CD4-positive, CD25-positive, alpha-beta regulatory T cell (primary cell): Measurements from ENCODE around the gene CYP4F22. TPM values are rescaled to one million over a fixed set of nuclear protein-coding genes. Genes with fewer than 3 reads are reported as not detected.
"Not testable (repeated sequence)": the region's sequence is repeated elsewhere in the genome, so short reads cannot be mapped to it uniquely, and the experiment has no call there.

Source experiments
- ATAC-seq, 2 donors: fragments of 150-1000 bp; cut with Tn5 transposase; one replicate each; pipeline ENCODE4 v1.10.0; 2021; ENCODE audit warnings: low read depth in 2 of 2, moderate number of reproducible peaks in 2 of 2, moderate library complexity in 1 of 2
- DNase-seq, 3 donors: peaks; one replicate each; pipeline versions ENCODE4 v3.0.0 to v3.0.0-alpha.2; 2012 to 2022; ENCODE audit warnings: mixed read lengths in 1 of 3
- H3K27ac ChIP-seq: one replicate; pipeline ENCODE4 v1.7.0; 2013; ENCODE audit warnings: mild to moderate bottlenecking, low read length; ENCODE audit not compliant: insufficient read depth, poor library complexity, severe bottlenecking
- H3K27me3 ChIP-seq: one replicate; pipeline ENCODE4 v1.7.0; 2013; ENCODE audit warnings: low read length; ENCODE audit not compliant: control insufficient read depth, insufficient read depth
- H3K36me3 ChIP-seq: one replicate; pipeline ENCODE4 v1.7.0; 2013; ENCODE audit warnings: mild to moderate bottlenecking, low read length, moderate library complexity; ENCODE audit not compliant: control insufficient read depth, insufficient read depth
- H3K4me1 ChIP-seq: 2 replicates; pipeline ENCODE4 v1.7.0; 2013; ENCODE audit warnings: mild to moderate bottlenecking, low read length; ENCODE audit not compliant: insufficient read depth, control insufficient read depth, poor library complexity, severe bottlenecking
- H3K4me3 ChIP-seq: one replicate; pipeline ENCODE4 v1.7.0; 2013; ENCODE audit warnings: low read depth, mild to moderate bottlenecking, low read length, moderate library complexity
- H3K9me3 ChIP-seq, 2 experiments: 1 replicate in 1 of 2; 2 replicates in 1 of 2; pipeline ENCODE4 v1.7.0; 2013; ENCODE audit warnings: low read length in 2 of 2, mild to moderate bottlenecking in 1 of 2, moderate library complexity in 1 of 2; ENCODE audit not compliant: control insufficient read depth in 2 of 2
- H3K27ac Mint-ChIP-seq, 3 donors: one replicate each; pipeline ENCODE4 v1.8.0; 2020 to 2022; ENCODE audit warnings: mild to moderate bottlenecking in 3 of 3, mixed read lengths in 3 of 3, moderate library complexity in 2 of 3
- H3K27me3 Mint-ChIP-seq: one replicate; pipeline ENCODE4 v1.8.0; 2022; ENCODE audit warnings: mild to moderate bottlenecking, mixed read lengths
- H3K36me3 Mint-ChIP-seq: one replicate; pipeline ENCODE4 v1.8.0; 2020; ENCODE audit warnings: mixed read lengths
- H3K4me1 Mint-ChIP-seq, 4 donors: one replicate each; pipeline ENCODE4 v1.8.0; 2020 to 2022; ENCODE audit warnings: mixed read lengths in 4 of 4, mild to moderate bottlenecking in 1 of 4
- H3K4me3 Mint-ChIP-seq, 4 donors: one replicate each; pipeline ENCODE4 v1.8.0; 2020 to 2022; ENCODE audit warnings: mild to moderate bottlenecking in 4 of 4, mixed read lengths in 4 of 4, moderate library complexity in 3 of 4
- H3K9me3 Mint-ChIP-seq, 7 donors: one replicate each; pipeline ENCODE4 v1.8.0; 2020 to 2022; ENCODE audit warnings: mixed read lengths in 7 of 7, mild to moderate bottlenecking in 3 of 7, moderate library complexity in 2 of 7
- polyA plus RNA-seq, 4 donors: library from polyadenylated mRNA; unstranded; fragments of 300-500 nt; fragmentation: Illumina TruSeq; gene quantifications; one replicate each; pipeline ENCODE4 v1.2.3, GENCODE V29; 2021
- total RNA-seq: library from RNA; stranded (reverse); gene quantifications from one replicate; pipeline ENCODE4 v1.2.3, GENCODE V29; 2022

CYP4F22 gene
- total and polyA plus RNA-seq, 5 donors from 2014 or later = 0.06 to 0.54 (median 0.21) TPM; not detected in 2

DNA sequence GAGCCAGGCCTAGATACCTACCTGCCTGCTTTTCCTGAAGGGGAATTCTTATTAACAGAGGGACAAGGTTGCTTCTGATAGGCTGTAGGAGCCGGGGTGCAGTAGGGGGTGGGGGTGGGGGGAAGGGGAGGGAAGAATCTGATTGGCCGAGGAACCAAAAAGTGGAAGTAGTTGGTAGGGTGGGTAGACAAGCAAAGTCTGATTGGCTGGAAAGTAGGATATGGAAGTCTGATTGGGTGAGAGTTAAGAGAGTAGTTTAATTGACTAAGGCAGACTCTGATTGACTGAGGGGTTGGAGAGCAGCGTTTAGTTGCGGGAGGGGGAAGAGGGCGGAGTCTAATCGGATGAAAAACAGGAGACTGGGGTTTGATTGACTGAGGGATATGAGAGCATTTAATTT is 9.4 kb upstream of the CYP4F22 start:
- Histone ChIP-seq H3K4me3 (no peak overlapping the region), H3K27me3 (peaks cover 2% of the 10 kb centered on the region), H3K4me1 (no peaks in the 10 kb centered on the region), H3K27ac (no peak overlapping the region), H3K9me3 (no peaks in the 10 kb centered on the region), H3K36me3 (no peaks in the 10 kb centered on the region)
- DNase-seq (no peak), ATAC-seq (no peak)
- no peak overlapping the region for H3K4me3 Mint-ChIP-seq
- no peak overlapping the region for H3K27ac Mint-ChIP-seq
- peaks cover 8% of the 10 kb centered on the region for H3K27me3 Mint-ChIP-seq
- no peaks in the 10 kb centered on the region for H3K36me3 Mint-ChIP-seq
- H3K9me3 Mint-ChIP-seq = no peaks in the 10 kb centered on the region
- peaks cover 0 to 22% (median 2%) of the 10 kb centered on the region in 4 donors for H3K4me1 Mint-ChIP-seq

DNA sequence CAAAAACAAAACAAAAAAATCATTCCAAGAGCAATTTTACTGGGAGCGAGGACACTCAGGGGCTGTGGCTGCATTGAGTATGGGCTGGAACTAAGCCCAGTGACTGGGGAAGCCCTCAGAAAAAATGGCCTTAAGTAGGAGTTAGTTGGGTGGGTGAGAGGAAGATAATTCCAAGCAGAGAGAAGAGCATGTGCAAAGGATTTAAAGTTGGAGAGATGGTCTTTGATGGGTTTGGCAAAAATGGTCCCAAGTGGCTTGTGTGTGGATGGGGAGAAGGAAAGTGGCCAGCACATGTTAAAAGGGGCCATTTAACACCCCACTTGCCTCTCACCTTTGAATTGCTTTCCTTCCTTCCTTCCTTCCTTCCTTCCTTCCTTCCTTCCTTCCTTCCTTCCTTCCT is 6.7 kb upstream of the CYP4F22 start:
- no peak overlapping the region for H3K4me3 ChIP-seq
- peaks cover 0 to 3% (median 0%) of the 10 kb centered on the region in 7 donors for H3K9me3 Mint-ChIP-seq
- H3K4me3 Mint-ChIP-seq = peak overlapping the region in 1 of 4 donors; percentile 2
- H3K27me3 ChIP-seq = peaks cover 2% of the 10 kb centered on the region
- no peaks in the 10 kb centered on the region for H3K36me3 Mint-ChIP-seq
- no peaks in the 10 kb centered on the region for H3K36me3 ChIP-seq
- DNase-seq (no peak), ATAC-seq (no peak)
- no peak overlapping the region for H3K27ac Mint-ChIP-seq
- no peaks in the 10 kb centered on the region for H3K9me3 ChIP-seq
- peaks cover 15% of the 10 kb centered on the region for H3K27me3 Mint-ChIP-seq
- peaks cover 0 to 22% (median 2%) of the 10 kb centered on the region in 4 donors for H3K4me1 Mint-ChIP-seq
- H3K4me1 ChIP-seq = no peaks in the 10 kb centered on the region
- H3K27ac ChIP-seq = no peak overlapping the region

DNA sequence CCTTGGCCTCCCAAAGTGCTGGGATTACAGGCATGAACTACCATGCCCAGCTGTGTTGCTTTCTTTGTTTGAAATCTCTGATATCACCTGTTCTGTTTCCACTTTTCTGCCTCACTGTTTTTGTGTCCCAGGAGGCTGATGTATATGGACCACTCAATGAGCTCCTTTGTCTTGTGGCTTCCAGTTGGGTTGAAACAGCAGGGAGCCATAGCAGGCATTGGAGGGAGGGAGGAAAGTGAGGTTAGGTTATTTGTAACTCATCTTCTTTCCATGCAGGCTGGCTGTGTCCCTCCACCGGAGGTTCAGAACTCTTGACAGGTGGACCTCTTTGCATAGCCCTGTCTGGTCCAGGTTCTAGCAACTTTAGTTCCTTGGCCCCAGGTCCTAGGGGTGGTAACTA is 6.1 kb upstream of the CYP4F22 start:
- DNase-seq (no peak), ATAC-seq (no peak)
- Mint-ChIP-seq H3K27ac (no peak overlapping the region), H3K27me3 (peaks cover 21% of the 10 kb centered on the region), H3K4me3 (no peak overlapping the region), H3K36me3 (no peaks in the 10 kb centered on the region), H3K9me3 (peaks cover 0 to 3% (median 0%) of the 10 kb centered on the region in 7 donors), H3K4me1 (peaks cover 0 to 22% (median 2%) of the 10 kb centered on the region in 4 donors)
- H3K4me1 ChIP-seq = no peaks in the 10 kb centered on the region
- peaks cover 2% of the 10 kb centered on the region for H3K27me3 ChIP-seq
- no peaks in the 10 kb centered on the region for H3K9me3 ChIP-seq
- H3K36me3 ChIP-seq = no peaks in the 10 kb centered on the region
- H3K27ac ChIP-seq = no peak overlapping the region
- no peak overlapping the region for H3K4me3 ChIP-seq

DNA sequence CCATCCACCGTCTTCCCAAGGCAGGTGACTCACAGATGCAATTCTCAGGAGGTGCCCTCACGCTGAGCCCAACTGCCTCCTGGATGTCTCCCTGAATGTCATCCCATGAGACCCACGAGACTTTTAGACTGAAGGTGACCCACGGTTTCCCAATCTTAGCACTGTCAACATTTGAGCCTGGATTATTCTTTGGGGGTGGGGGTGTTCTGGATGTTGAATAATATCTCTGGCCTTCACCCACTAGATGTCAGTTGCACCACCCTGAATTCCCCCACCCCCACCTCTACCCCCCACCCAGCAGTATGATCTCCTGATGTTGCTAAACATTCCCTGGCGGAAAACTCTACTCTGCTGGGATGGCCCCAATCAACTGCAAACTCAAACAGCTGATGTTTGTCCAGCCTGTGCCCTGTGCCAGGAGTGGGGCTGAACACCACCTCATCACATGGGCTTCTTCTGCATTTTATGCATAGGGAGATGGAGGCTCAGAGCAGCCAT is 2.2 kb upstream of the CYP4F22 start:
- ATAC-seq = no peak

DNA sequence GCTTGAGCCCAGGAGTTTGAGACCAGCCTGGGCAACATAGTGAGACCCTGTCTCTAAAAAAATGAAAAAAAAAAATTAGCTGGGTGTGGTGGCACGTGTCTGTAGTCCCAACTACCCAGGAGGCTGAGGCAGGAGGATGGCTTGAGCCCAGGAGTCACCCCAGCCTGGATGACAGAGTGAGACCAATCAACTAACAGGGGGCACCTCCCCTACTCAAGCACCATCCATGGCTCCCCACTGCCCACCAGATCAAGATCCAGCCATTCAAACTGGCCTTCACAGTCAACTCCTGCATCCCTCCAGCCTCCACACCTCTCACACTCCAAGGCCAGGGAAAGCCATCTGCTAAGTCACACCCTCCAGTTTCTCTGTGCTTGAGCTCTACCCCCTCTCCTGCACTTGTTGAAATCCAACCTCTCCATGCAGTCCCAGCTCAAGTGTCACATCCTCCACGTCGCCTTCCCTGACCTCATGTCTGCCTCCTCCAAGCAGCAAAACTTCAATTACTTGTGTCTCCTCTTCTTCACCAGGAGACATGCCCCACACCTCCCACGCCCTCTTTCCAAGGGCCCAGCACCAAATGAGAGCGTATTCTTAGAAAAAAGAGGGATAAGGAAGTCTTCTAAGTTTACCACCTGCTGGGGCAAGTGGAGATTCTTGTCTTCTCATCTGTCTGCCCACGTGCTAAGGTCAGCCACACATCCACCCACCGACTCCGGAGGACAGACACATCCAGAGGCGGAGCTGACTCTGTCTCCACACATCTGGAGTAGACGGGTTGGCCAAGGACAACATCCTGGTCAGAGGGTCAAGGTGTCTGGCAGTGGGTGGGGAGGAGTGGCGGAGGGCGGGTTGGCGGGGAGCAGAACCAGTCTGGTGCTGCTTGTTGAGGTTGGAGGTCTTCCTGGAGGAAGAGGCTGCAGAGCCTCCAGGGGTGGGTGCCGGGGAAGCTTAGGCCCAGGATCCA is 974 bp upstream of the CYP4F22 start:
- H3K27ac Mint-ChIP-seq = no peak overlapping the region
- peaks cover 0 to 21% (median 9%) of the 10 kb centered on the region in 4 donors for H3K4me1 Mint-ChIP-seq
- no peak for DNase-seq

More for the DNA sequence above, 2.2 kb upstream of the CYP4F22 start:
- no peak overlapping the region for H3K27ac ChIP-seq
- no peaks in the 10 kb centered on the region for H3K36me3 Mint-ChIP-seq
- H3K4me3 Mint-ChIP-seq = no peak overlapping the region
- H3K4me1 ChIP-seq = peaks cover 13% of the 10 kb centered on the region
- H3K27me3 ChIP-seq = peaks cover 8% of the 10 kb centered on the region
- H3K9me3 ChIP-seq = no peaks in the 10 kb centered on the region
- no peak overlapping the region for H3K4me3 ChIP-seq
- peaks cover 0 to 5% (median 0%) of the 10 kb centered on the region in 7 donors for H3K9me3 Mint-ChIP-seq
- no peaks in the 10 kb centered on the region for H3K36me3 ChIP-seq
- peaks cover 45% of the 10 kb centered on the region for H3K27me3 Mint-ChIP-seq
- no peak overlapping the region for H3K27ac Mint-ChIP-seq
- no peak for DNase-seq
- peaks cover 0 to 22% (median 11%) of the 10 kb centered on the region in 4 donors for H3K4me1 Mint-ChIP-seq

DNA sequence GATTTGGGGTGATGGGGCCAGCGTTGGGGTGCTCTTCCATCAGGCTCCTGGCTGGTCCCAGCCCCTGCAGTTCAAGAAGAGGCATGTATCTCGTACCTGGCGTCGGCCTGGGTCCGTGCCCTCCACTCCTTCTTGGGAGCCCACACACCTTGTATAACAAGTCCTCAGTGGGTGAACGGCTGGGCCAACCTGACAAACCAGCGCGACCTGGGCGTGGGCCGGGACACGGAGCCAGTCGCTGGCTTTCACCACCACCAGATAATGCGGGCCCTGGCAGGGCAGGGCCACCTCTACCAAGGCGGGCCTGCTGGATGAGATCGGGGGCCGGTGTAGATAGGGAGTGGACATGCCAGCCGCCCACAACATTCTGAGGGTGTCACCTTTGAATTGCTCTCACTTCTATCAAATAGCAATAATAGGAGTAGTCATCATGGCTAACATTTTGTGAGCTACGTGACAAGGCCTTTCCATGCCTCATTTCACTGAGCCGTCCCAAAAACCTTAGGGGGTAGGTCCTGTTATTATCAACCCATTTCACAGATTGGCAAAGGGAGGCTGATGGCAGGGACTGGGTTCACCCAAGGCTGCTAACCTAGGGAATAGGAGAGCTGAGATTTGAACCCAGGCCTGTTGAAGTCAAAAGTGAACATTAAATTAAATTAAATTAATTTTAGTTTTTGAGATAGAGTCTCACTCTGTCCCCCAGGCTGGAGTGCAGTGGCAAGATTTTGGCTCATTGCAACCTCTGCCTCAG is 3.5 kb downstream of the CYP4F22 start:
- DNase-seq (no peak), ATAC-seq (no peak)
- Mint-ChIP-seq H3K36me3 (no peaks in the 10 kb centered on the region), H3K9me3 (peaks cover 0 to 9% (median 2%) of the 10 kb centered on the region in 7 donors), H3K27ac (no peak overlapping the region), H3K4me3 (no peak overlapping the region), H3K4me1 (peaks cover 5 to 37% (median 22%) of the 10 kb centered on the region in 4 donors), H3K27me3 (peaks cover 41% of the 10 kb centered on the region)
- Histone ChIP-seq H3K4me1 (peaks cover 28% of the 10 kb centered on the region), H3K9me3 (peaks cover 7 to 8% of the 10 kb centered on the region in 2 experiments), H3K27me3 (peaks cover 6% of the 10 kb centered on the region), H3K27ac (no peak overlapping the region), H3K4me3 (no peak overlapping the region), H3K36me3 (no peaks in the 10 kb centered on the region)

More for the DNA sequence above, 974 bp upstream of the CYP4F22 start:
- Mint-ChIP-seq H3K9me3 (peaks cover 0 to 5% (median 0%) of the 10 kb centered on the region in 7 donors), H3K27me3 (peaks cover 45% of the 10 kb centered on the region), H3K36me3 (no peaks in the 10 kb centered on the region), H3K4me3 (peak overlapping the region in 2 of 4 donors; percentile 9 to 80)
- Histone ChIP-seq H3K36me3 (no peaks in the 10 kb centered on the region), H3K27me3 (peaks cover 7% of the 10 kb centered on the region), H3K9me3 (no peaks in the 10 kb centered on the region), H3K27ac (no peak overlapping the region), H3K4me3 (no peak overlapping the region), H3K4me1 (peaks cover 13% of the 10 kb centered on the region)
- no peak for ATAC-seq

DNA sequence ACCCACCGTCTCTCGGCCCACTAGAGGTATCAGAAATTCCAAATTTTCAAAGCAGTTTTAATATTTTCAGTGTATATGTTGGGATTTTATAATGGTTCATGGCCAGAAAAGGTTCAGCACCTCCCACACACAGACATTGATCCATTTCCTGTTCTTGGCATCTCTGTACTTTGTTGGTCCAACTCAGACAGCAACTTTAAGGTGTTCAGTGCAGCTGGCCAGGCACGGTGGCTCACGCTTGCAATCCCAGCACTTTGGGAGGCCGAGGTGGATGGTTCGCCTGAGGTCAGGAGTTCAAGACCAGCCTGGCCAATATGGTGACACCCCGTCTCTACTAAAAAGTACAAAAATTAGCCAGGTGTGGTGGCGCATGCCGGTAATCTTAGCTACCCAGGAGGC is 6.9 kb downstream of the CYP4F22 start:
- not testable (repeated sequence) for H3K4me3 ChIP-seq, H3K36me3 Mint-ChIP-seq, H3K36me3 ChIP-seq, H3K27me3 Mint-ChIP-seq, DNase-seq, H3K27me3 ChIP-seq, ATAC-seq, H3K9me3 Mint-ChIP-seq
- peak overlapping the region; percentile 12 to 89 (median 72) for H3K4me3 Mint-ChIP-seq
- H3K4me1 ChIP-seq = peaks cover 15% of the 10 kb centered on the region
- peaks cover 7 to 14% of the 10 kb centered on the region in 2 experiments for H3K9me3 ChIP-seq
- H3K27ac ChIP-seq = peak overlapping the region; percentile 61
- peaks cover 5 to 27% (median 16%) of the 10 kb centered on the region in 4 donors for H3K4me1 Mint-ChIP-seq
- peak overlapping the region; percentile 96 to 97 (median 96) for H3K27ac Mint-ChIP-seq
